ENCODE measurements around the gene CLDN8. TPM values are rescaled to one million over a fixed set of nuclear protein-coding genes. Genes with fewer than 3 reads are reported as not detected.

The CLDN8 gene
- total RNA-seq: not detected

- ATAC-seq (no peak), DNase-seq (ENCODE audit: low spot score) (no peak)
- intact Hi-C loops (cut with DNase I): no loop called here
These were observed at the start of gene CLDN8 for GRCh38 chr21:30216041-30216723. Gene CLDN8, minus strand, starts transcription at chr21:30216097. Its CDS starts 172 bp downstream, at chr21:30215925.

GRCh38 chr21:30257773-30258172 is 41.9 kb upstream of the CLDN8 start:
- DNase-seq (ENCODE audit: low spot score) (no peak), ATAC-seq (no peak)
- intact Hi-C loops (cut with DNase I): no loop called here

- intact Hi-C loops (cut with DNase I): no loop called here
- DNase-seq (ENCODE audit: low spot score): no peak
- no peak for ATAC-seq
These were observed 40.2 kb upstream of the CLDN8 start for GRCh38 chr21:30256100-30256499.

GRCh38 chr21:30255679-30256078 is 39.8 kb upstream of the CLDN8 start:
- ATAC-seq: no peak
- no peak for DNase-seq (ENCODE audit: low spot score)
- intact Hi-C loops (cut with DNase I): no loop called here

GRCh38 chr21:30251781-30252180 is 35.9 kb upstream of the CLDN8 start:
- no peak for ATAC-seq
- intact Hi-C loops (cut with DNase I): no loop called here
- DNase-seq (ENCODE audit: low spot score): no peak

- intact Hi-C loops (cut with DNase I): no loop called here
- ATAC-seq (no peak), DNase-seq (ENCODE audit: low spot score) (no peak)
These were observed 34.0 kb upstream of the CLDN8 start for GRCh38 chr21:30249936-30250335.

- DNase-seq (ENCODE audit: low spot score) (no peak), ATAC-seq (no peak)
- intact Hi-C loops (cut with DNase I): no loop called here
These were observed 32.9 kb upstream of the CLDN8 start for GRCh38 chr21:30248844-30249243.

- ATAC-seq: no peak
- DNase-seq (ENCODE audit: low spot score): no peak
- intact Hi-C loops (cut with DNase I): no loop called here
These were observed 29.2 kb upstream of the CLDN8 start for GRCh38 chr21:30245061-30245460.

- DNase-seq (ENCODE audit: low spot score): no peak
- ATAC-seq: no peak
- intact Hi-C loops (cut with DNase I): no loop called here
These were observed 27.8 kb upstream of the CLDN8 start for GRCh38 chr21:30243691-30244090.

GRCh38 chr21:30240661-30241060 is 24.8 kb upstream of the CLDN8 start:
- intact Hi-C loops (cut with DNase I): no loop called here
- no peak for ATAC-seq

GRCh38 chr21:30238168-30238567 is 22.3 kb upstream of the CLDN8 start:
- DNase-seq (ENCODE audit: low spot score): no peak
- intact Hi-C loops (cut with DNase I): no loop called here
- no peak for ATAC-seq

More at GRCh38 chr21:30240661-30241060, 24.8 kb upstream of the CLDN8 start:
- DNase-seq (ENCODE audit: low spot score): no peak

- DNase-seq (ENCODE audit: low spot score): no peak
- no peak for ATAC-seq
- intact Hi-C loops (cut with DNase I): no loop called here
These were observed 18.7 kb upstream of the CLDN8 start for GRCh38 chr21:30234643-30235042.

GRCh38 chr21:30234050-30234449 is 18.2 kb upstream of the CLDN8 start:
- DNase-seq (ENCODE audit: low spot score): no peak
- no peak for ATAC-seq
- intact Hi-C loops (cut with DNase I): no loop called here

- ATAC-seq (peak; percentile 75), DNase-seq (ENCODE audit: low spot score) (no peak)
- intact Hi-C loops (cut with DNase I): no loop called here
These were observed 17.5 kb upstream of the CLDN8 start for GRCh38 chr21:30233228-30234020.

GRCh38 chr21:30232011-30232410 is 16.1 kb upstream of the CLDN8 start:
- intact Hi-C loops (cut with DNase I): no loop called here
- DNase-seq (ENCODE audit: low spot score) (no peak), ATAC-seq (no peak)

GRCh38 chr21:30227633-30228404 is 11.9 kb upstream of the CLDN8 start:
- DNase-seq (ENCODE audit: low spot score) (no peak), ATAC-seq (peak; percentile 99)
- intact Hi-C loops (cut with DNase I): no loop called here

- intact Hi-C loops (cut with DNase I): no loop called here
- no peak for ATAC-seq
- no peak for DNase-seq (ENCODE audit: low spot score)
These were observed 11.2 kb upstream of the CLDN8 start for GRCh38 chr21:30227128-30227527.

GRCh38 chr21:30223596-30223995 is 7.7 kb upstream of the CLDN8 start:
- no peak for DNase-seq (ENCODE audit: low spot score)
- ATAC-seq: no peak
- intact Hi-C loops (cut with DNase I): no loop called here

GRCh38 chr21:30222724-30223123 is 6.8 kb upstream of the CLDN8 start:
- DNase-seq (ENCODE audit: low spot score): no peak
- intact Hi-C loops (cut with DNase I): no loop called here

GRCh38 chr21:30211071-30211470 is 4.8 kb downstream of the CLDN8 start:
- DNase-seq (ENCODE audit: low spot score): no peak
- ATAC-seq: no peak
- intact Hi-C loops (cut with DNase I): no loop called here

More at GRCh38 chr21:30222724-30223123, 6.8 kb upstream of the CLDN8 start:
- no peak for ATAC-seq

Data from sciatic nerve (tissue), 2 donors.